Measurements from ENCODE around the gene ADAMTS16.

ADAMTS16 gene

DNA sequence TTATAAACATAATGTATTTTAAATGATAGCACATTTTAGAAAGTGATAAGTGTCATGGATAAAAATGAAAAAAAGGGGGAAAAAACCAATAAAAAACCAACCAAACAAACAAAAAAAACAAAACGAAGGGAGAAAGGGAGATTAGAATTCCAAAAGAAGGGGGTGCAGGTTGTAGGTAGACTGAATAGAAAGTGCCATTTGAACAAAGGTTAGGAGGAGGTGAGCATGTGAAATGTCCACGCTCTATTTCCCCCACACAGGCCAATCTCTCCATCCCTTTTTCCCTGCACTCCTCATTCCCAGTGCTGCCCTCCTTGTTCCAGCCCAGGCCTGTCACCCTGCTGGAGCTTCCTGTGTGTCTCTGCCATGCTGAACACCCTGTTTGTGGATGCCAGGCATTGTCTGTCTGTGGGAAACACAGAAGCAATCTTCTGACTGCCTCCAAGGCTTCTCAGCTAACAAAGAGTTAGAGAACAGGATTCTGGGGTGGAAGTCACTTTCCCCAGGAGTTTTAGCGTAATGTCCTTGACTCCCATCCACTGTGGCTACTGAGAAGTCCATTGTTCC is 138.8 kb downstream of the ADAMTS16 start:
- no peak overlapping the region for H3K27ac ChIP-seq (replicated peaks; ENCODE audit: low read length)
- H2BK12ac ChIP-seq (ENCODE audit: low read length): no peak overlapping the region

GRCh38 chr5:5285906-5286305 is 145.8 kb downstream of the ADAMTS16 start:
- Histone ChIP-seq H2BK120ac (ENCODE audit: low read depth, low read length) (no peak overlapping the region), H3K14ac (ENCODE audit: low read length) (no peak overlapping the region), H2BK5ac (ENCODE audit: low read length) (no peak overlapping the region), H3K4me1 (ENCODE audit: control insufficient read depth in 2 of 2, insufficient read depth in 1 of 2, low read depth in 1 of 2, low read length in 2 of 2) (no peaks in the 10 kb centered on the region), H3K27ac (replicated peaks; ENCODE audit: low read length) (no peak overlapping the region), H3K27me3 (ENCODE audit: control insufficient read depth in 3 of 3, insufficient read depth in 3 of 3, low read depth in 1 of 3, low read length in 3 of 3) (no peaks in the 10 kb centered on the region), H3K4me3 (ENCODE audit: low read length in 2 of 2) (no peak overlapping the region), H3K9ac (ENCODE audit: low read depth, low read length, poor library complexity) (no peak overlapping the region), H2BK12ac (ENCODE audit: low read length) (no peak overlapping the region), H2AK5ac (ENCODE audit: low read depth, low read length) (no peak overlapping the region), H3K23ac (ENCODE audit: low read depth, low read length, poor library complexity) (no peak overlapping the region), H2BK15ac (ENCODE audit: low read length) (no peak overlapping the region), H3K79me1 (ENCODE audit: low read depth, low read length) (no peaks in the 10 kb centered on the region), H4K91ac (ENCODE audit: low read depth, low read length, poor library complexity) (no peak overlapping the region), H3K4me2 (ENCODE audit: insufficient read depth, low read length, poor library complexity, severe bottlenecking) (no peak overlapping the region), H3K36me3 (replicated peaks in 1 of 2; ENCODE audit: control insufficient read depth in 2 of 2, insufficient read depth in 2 of 2, low read length in 2 of 2) (no peaks in the 10 kb centered on the region), H3K9me3 (replicated peaks in 1 of 2; ENCODE audit: control insufficient read depth in 2 of 2, insufficient read depth in 1 of 2, low read depth in 1 of 2, low read length in 2 of 2) (peaks cover 0 to 6% of the 10 kb centered on the region in 2 donors), H4K8ac (ENCODE audit: low read depth, low read length) (no peak overlapping the region), H3K4ac (ENCODE audit: low read length) (no peak overlapping the region), H3K18ac (ENCODE audit: low read length) (no peak overlapping the region), H2AFZ (ENCODE audit: low read length) (no peak overlapping the region)
- DNase-seq (ENCODE audit: low spot score): no peak
- no CpG with 5 or more reads among the region's 3 CpGs for WGBS, 2 donors (ENCODE audit: extremely low coverage in 2 of 2, insufficient read length in 2 of 2, insufficient replicate concordance in 1 of 2)

More for the DNA sequence above, 138.8 kb downstream of the ADAMTS16 start:
- peaks cover 0 to 3% of the 10 kb centered on the region in 2 donors for H3K9me3 ChIP-seq (replicated peaks in 1 of 2; ENCODE audit: control insufficient read depth in 2 of 2, insufficient read depth in 1 of 2, low read depth in 1 of 2, low read length in 2 of 2)
- H2BK120ac ChIP-seq (ENCODE audit: low read depth, low read length): no peak overlapping the region
- H3K4me3 ChIP-seq (ENCODE audit: low read length in 2 of 2): no peak overlapping the region
- H4K91ac ChIP-seq (ENCODE audit: low read depth, low read length, poor library complexity): no peak overlapping the region
- H3K27me3 ChIP-seq (ENCODE audit: control insufficient read depth in 3 of 3, insufficient read depth in 3 of 3, low read depth in 1 of 3, low read length in 3 of 3): no peaks in the 10 kb centered on the region
- H3K18ac ChIP-seq (ENCODE audit: low read length): peak overlapping the region; percentile 8
- WGBS, 2 donors (ENCODE audit: extremely low coverage in 2 of 2, insufficient read length in 2 of 2, insufficient replicate concordance in 1 of 2): no CpG with 5 or more reads among the region's 3 CpGs
- H2AK5ac ChIP-seq (ENCODE audit: low read depth, low read length): no peak overlapping the region
- no peak for DNase-seq (ENCODE audit: low spot score)
- no peak overlapping the region for H4K8ac ChIP-seq (ENCODE audit: low read depth, low read length)
- H3K14ac ChIP-seq (ENCODE audit: low read length): no peak overlapping the region
- H3K79me1 ChIP-seq (ENCODE audit: low read depth, low read length): no peaks in the 10 kb centered on the region
- H2BK15ac ChIP-seq (ENCODE audit: low read length): no peak overlapping the region
- no peak overlapping the region for H3K23ac ChIP-seq (ENCODE audit: low read depth, low read length, poor library complexity)
- no peak overlapping the region for H3K9ac ChIP-seq (ENCODE audit: low read depth, low read length, poor library complexity)
- H3K36me3 ChIP-seq (replicated peaks in 1 of 2; ENCODE audit: control insufficient read depth in 2 of 2, insufficient read depth in 2 of 2, low read length in 2 of 2): no peaks in the 10 kb centered on the region
- H2BK5ac ChIP-seq (ENCODE audit: low read length): no peak overlapping the region
- peak overlapping the region; percentile 83 for H2AFZ ChIP-seq (ENCODE audit: low read length)
- H3K4me2 ChIP-seq (ENCODE audit: insufficient read depth, low read length, poor library complexity, severe bottlenecking): no peak overlapping the region
- no peak overlapping the region for H3K4ac ChIP-seq (ENCODE audit: low read length)
- H3K4me1 ChIP-seq (ENCODE audit: control insufficient read depth in 2 of 2, insufficient read depth in 1 of 2, low read depth in 1 of 2, low read length in 2 of 2): peaks cover 2 to 5% of the 10 kb centered on the region in 2 donors

- Histone ChIP-seq H3K27me3 (ENCODE audit: control insufficient read depth in 3 of 3, insufficient read depth in 3 of 3, low read depth in 1 of 3, low read length in 3 of 3) (no peaks in the 10 kb centered on the region), H2BK120ac (ENCODE audit: low read depth, low read length) (no peak overlapping the region), H4K91ac (ENCODE audit: low read depth, low read length, poor library complexity) (no peak overlapping the region), H3K4me1 (ENCODE audit: control insufficient read depth in 2 of 2, insufficient read depth in 1 of 2, low read depth in 1 of 2, low read length in 2 of 2) (no peaks in the 10 kb centered on the region), H3K14ac (ENCODE audit: low read length) (no peak overlapping the region), H3K18ac (ENCODE audit: low read length) (no peak overlapping the region), H2BK15ac (ENCODE audit: low read length) (no peak overlapping the region), H3K4me3 (ENCODE audit: low read length in 2 of 2) (no peak overlapping the region), H2BK5ac (ENCODE audit: low read length) (no peak overlapping the region), H3K23ac (ENCODE audit: low read depth, low read length, poor library complexity) (no peak overlapping the region), H3K4ac (ENCODE audit: low read length) (no peak overlapping the region), H4K8ac (ENCODE audit: low read depth, low read length) (no peak overlapping the region), H3K36me3 (replicated peaks in 1 of 2; ENCODE audit: control insufficient read depth in 2 of 2, insufficient read depth in 2 of 2, low read length in 2 of 2) (no peaks in the 10 kb centered on the region), H2AK5ac (ENCODE audit: low read depth, low read length) (no peak overlapping the region), H3K4me2 (ENCODE audit: insufficient read depth, low read length, poor library complexity, severe bottlenecking) (no peak overlapping the region), H3K27ac (replicated peaks; ENCODE audit: low read length) (no peak overlapping the region), H2BK12ac (ENCODE audit: low read length) (no peak overlapping the region), H3K79me1 (ENCODE audit: low read depth, low read length) (no peaks in the 10 kb centered on the region), H2AFZ (ENCODE audit: low read length) (no peak overlapping the region), H3K9me3 (replicated peaks in 1 of 2; ENCODE audit: control insufficient read depth in 2 of 2, insufficient read depth in 1 of 2, low read depth in 1 of 2, low read length in 2 of 2) (peaks cover 0 to 6% of the 10 kb centered on the region in 2 donors), H3K9ac (ENCODE audit: low read depth, low read length, poor library complexity) (no peak overlapping the region)
- WGBS, 2 donors (ENCODE audit: extremely low coverage in 2 of 2, insufficient read length in 2 of 2, insufficient replicate concordance in 1 of 2): no CpG with 5 or more reads among the region's 9 CpGs
- no peak for DNase-seq (ENCODE audit: low spot score)
Observed at GRCh38 chr5:5287419-5287818, 147.3 kb downstream of the ADAMTS16 start.

DNA sequence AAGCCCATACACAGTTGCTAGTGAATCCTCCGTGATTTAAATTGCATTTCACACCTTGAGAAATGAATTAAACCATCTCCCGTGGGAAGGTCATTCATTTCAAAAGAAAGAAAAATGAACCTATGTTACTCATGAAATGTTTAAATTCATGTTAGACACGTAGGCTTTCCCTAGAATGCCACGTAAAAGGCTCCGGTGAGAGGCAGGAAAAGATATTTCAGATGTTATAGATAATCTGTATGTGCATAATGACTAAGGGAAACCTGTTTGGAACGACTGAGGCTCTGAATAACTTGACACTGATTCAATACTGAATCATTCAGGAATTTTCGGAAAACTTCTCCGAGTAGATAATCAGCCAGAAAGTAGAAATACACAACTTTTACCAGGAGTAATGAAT is 148.1 kb downstream of the ADAMTS16 start:
- H4K91ac ChIP-seq (ENCODE audit: low read depth, low read length, poor library complexity): no peak overlapping the region
- H2AK5ac ChIP-seq (ENCODE audit: low read depth, low read length): no peak overlapping the region
- no CpG with 5 or more reads among the region's 8 CpGs for WGBS, 2 donors (ENCODE audit: extremely low coverage in 2 of 2, insufficient read length in 2 of 2, insufficient replicate concordance in 1 of 2)
- no peak overlapping the region for H2BK120ac ChIP-seq (ENCODE audit: low read depth, low read length)
- no peaks in the 10 kb centered on the region for H3K79me1 ChIP-seq (ENCODE audit: low read depth, low read length)
- H4K8ac ChIP-seq (ENCODE audit: low read depth, low read length): no peak overlapping the region
- no peak overlapping the region for H3K23ac ChIP-seq (ENCODE audit: low read depth, low read length, poor library complexity)
- no peak overlapping the region for H3K9ac ChIP-seq (ENCODE audit: low read depth, low read length, poor library complexity)
- no peak overlapping the region for H3K27ac ChIP-seq (replicated peaks; ENCODE audit: low read length)
- no peak overlapping the region for H3K4ac ChIP-seq (ENCODE audit: low read length)
- no peak overlapping the region for H2BK12ac ChIP-seq (ENCODE audit: low read length)
- no peak overlapping the region for H3K4me3 ChIP-seq (ENCODE audit: low read length in 2 of 2)
- no peak overlapping the region for H3K4me2 ChIP-seq (ENCODE audit: insufficient read depth, low read length, poor library complexity, severe bottlenecking)
- H2BK15ac ChIP-seq (ENCODE audit: low read length): no peak overlapping the region
- peaks cover 0 to 6% of the 10 kb centered on the region in 2 donors for H3K9me3 ChIP-seq (replicated peaks in 1 of 2; ENCODE audit: control insufficient read depth in 2 of 2, insufficient read depth in 1 of 2, low read depth in 1 of 2, low read length in 2 of 2)
- no peak overlapping the region for H2BK5ac ChIP-seq (ENCODE audit: low read length)
- H3K18ac ChIP-seq (ENCODE audit: low read length): no peak overlapping the region
- H3K36me3 ChIP-seq (replicated peaks in 1 of 2; ENCODE audit: control insufficient read depth in 2 of 2, insufficient read depth in 2 of 2, low read length in 2 of 2): no peaks in the 10 kb centered on the region
- DNase-seq (ENCODE audit: low spot score): no peak
- H3K14ac ChIP-seq (ENCODE audit: low read length): no peak overlapping the region
- no peaks in the 10 kb centered on the region for H3K27me3 ChIP-seq (ENCODE audit: control insufficient read depth in 3 of 3, insufficient read depth in 3 of 3, low read depth in 1 of 3, low read length in 3 of 3)
- no peak overlapping the region for H2AFZ ChIP-seq (ENCODE audit: low read length)
- no peaks in the 10 kb centered on the region for H3K4me1 ChIP-seq (ENCODE audit: control insufficient read depth in 2 of 2, insufficient read depth in 1 of 2, low read depth in 1 of 2, low read length in 2 of 2)
